ENCODE data around the gene CEBPZOS.

Gene CEBPZOS

GRCh38 chr2:37211939-37212338 is 15.6 kb downstream of the CEBPZOS start:
- Histone ChIP-seq H3K36me3 (replicated peaks; ENCODE audit: low read depth, low read length) (peaks cover 67% of the 10 kb centered on the region), H3K4me1 (ENCODE audit: low read length) (no peaks in the 10 kb centered on the region), H3K9me3 (ENCODE audit: insufficient read depth, low read length) (no peaks in the 10 kb centered on the region), H2AFZ (ENCODE audit: low read depth, low read length) (no peak overlapping the region), H3K27me3 (ENCODE audit: low read depth, low read length) (no peaks in the 10 kb centered on the region), H3K9ac (ENCODE audit: low read length) (no peak overlapping the region), H3K4me3 (ENCODE audit: low read length) (no peak overlapping the region), H3K79me2 (ENCODE audit: low read length) (peaks cover 29% of the 10 kb centered on the region), H3K4me2 (ENCODE audit: low read length) (no peak overlapping the region), H4K20me1 (ENCODE audit: insufficient read depth, low read length) (peaks cover 7% of the 10 kb centered on the region; the same call in 1 of the 2 replicates), H3K27ac (ENCODE audit: low read length) (no peak overlapping the region)
- TF ChIP-seq CTCF (IDR thresholded peaks at IDR 0.05; ENCODE audit: low read depth, low read length) (no peak), EZH2phosphoT487 (IDR thresholded peaks at IDR 0.05; ENCODE audit: low read depth) (no peak)

GRCh38 chr2:37215250-37215649 is 19.0 kb downstream of the CEBPZOS start:
- no peaks in the 10 kb centered on the region for H3K27me3 ChIP-seq (ENCODE audit: low read depth, low read length)
- H4K20me1 ChIP-seq (ENCODE audit: insufficient read depth, low read length): no peaks in the 10 kb centered on the region
- TF ChIP-seq EZH2phosphoT487 (IDR thresholded peaks at IDR 0.05; ENCODE audit: low read depth): no peak
- no peak for TF ChIP-seq CTCF (IDR thresholded peaks at IDR 0.05; ENCODE audit: low read depth, low read length)
- no peak overlapping the region for H2AFZ ChIP-seq (ENCODE audit: low read depth, low read length)
- no peaks in the 10 kb centered on the region for H3K9me3 ChIP-seq (ENCODE audit: insufficient read depth, low read length)
- no peak overlapping the region for H3K4me2 ChIP-seq (ENCODE audit: low read length)
- H3K36me3 ChIP-seq (replicated peaks; ENCODE audit: low read depth, low read length): peaks cover 57% of the 10 kb centered on the region
- H3K9ac ChIP-seq (ENCODE audit: low read length): no peak overlapping the region
- no peaks in the 10 kb centered on the region for H3K4me1 ChIP-seq (ENCODE audit: low read length)
- no peaks in the 10 kb centered on the region for H3K79me2 ChIP-seq (ENCODE audit: low read length)
- H3K27ac ChIP-seq (ENCODE audit: low read length): no peak overlapping the region
- H3K4me3 ChIP-seq (ENCODE audit: low read length): no peak overlapping the region

- no peak overlapping the region for H3K4me2 ChIP-seq (ENCODE audit: low read length)
These were observed 22.8 kb downstream of the CEBPZOS start for GRCh38 chr2:37219046-37219445.

GRCh38 chr2:37223131-37223530 is 26.8 kb downstream of the CEBPZOS start:
- TF ChIP-seq CTCF (IDR thresholded peaks at IDR 0.05; ENCODE audit: low read depth, low read length): no peak
- no peak for TF ChIP-seq EZH2phosphoT487 (IDR thresholded peaks at IDR 0.05; ENCODE audit: low read depth)
- Histone ChIP-seq H3K9me3 (ENCODE audit: insufficient read depth, low read length) (no peaks in the 10 kb centered on the region), H2AFZ (ENCODE audit: low read depth, low read length) (no peak overlapping the region), H3K36me3 (replicated peaks; ENCODE audit: low read depth, low read length) (peaks cover 47% of the 10 kb centered on the region), H3K4me2 (ENCODE audit: low read length) (no peak overlapping the region), H3K27me3 (ENCODE audit: low read depth, low read length) (no peaks in the 10 kb centered on the region), H4K20me1 (ENCODE audit: insufficient read depth, low read length) (peaks cover 24% of the 10 kb centered on the region), H3K4me1 (ENCODE audit: low read length) (peaks cover 4% of the 10 kb centered on the region; the same call in 1 of the 2 replicates), H3K9ac (ENCODE audit: low read length) (no peak overlapping the region), H3K27ac (ENCODE audit: low read length) (no peak overlapping the region), H3K79me2 (ENCODE audit: low read length) (peaks cover 54% of the 10 kb centered on the region), H3K4me3 (ENCODE audit: low read length) (no peak overlapping the region)

More at GRCh38 chr2:37219046-37219445, 22.8 kb downstream of the CEBPZOS start:
- peaks cover 19% of the 10 kb centered on the region for H3K79me2 ChIP-seq (ENCODE audit: low read length)
- no peaks in the 10 kb centered on the region for H3K27me3 ChIP-seq (ENCODE audit: low read depth, low read length)
- no peak overlapping the region for H3K27ac ChIP-seq (ENCODE audit: low read length)
- H3K4me3 ChIP-seq (ENCODE audit: low read length): no peak overlapping the region
- TF ChIP-seq CTCF (IDR thresholded peaks at IDR 0.05; ENCODE audit: low read depth, low read length): no peak
- TF ChIP-seq EZH2phosphoT487 (IDR thresholded peaks at IDR 0.05; ENCODE audit: low read depth): no peak
- H3K36me3 ChIP-seq (replicated peaks; ENCODE audit: low read depth, low read length): peaks cover 47% of the 10 kb centered on the region
- H3K4me1 ChIP-seq (ENCODE audit: low read length): peaks cover 4% of the 10 kb centered on the region; the same call in 1 of the 2 replicates
- H2AFZ ChIP-seq (ENCODE audit: low read depth, low read length): no peak overlapping the region
- H4K20me1 ChIP-seq (ENCODE audit: insufficient read depth, low read length): peaks cover 5% of the 10 kb centered on the region
- no peaks in the 10 kb centered on the region for H3K9me3 ChIP-seq (ENCODE audit: insufficient read depth, low read length)
- H3K9ac ChIP-seq (ENCODE audit: low read length): no peak overlapping the region

All from OCI-LY3 (cell line).